CD4-positive, alpha-beta T cell treated with Interleukin-6 for 4 hours (primary cell): ENCODE data around the gene CACNG6.

ENCODE experiments used
- DNase-seq: peaks from one replicate; pipeline ENCODE4 v3.0.0-alpha.2; 2020; ENCODE audit warnings: mixed read lengths

The CACNG6 gene

DNA sequence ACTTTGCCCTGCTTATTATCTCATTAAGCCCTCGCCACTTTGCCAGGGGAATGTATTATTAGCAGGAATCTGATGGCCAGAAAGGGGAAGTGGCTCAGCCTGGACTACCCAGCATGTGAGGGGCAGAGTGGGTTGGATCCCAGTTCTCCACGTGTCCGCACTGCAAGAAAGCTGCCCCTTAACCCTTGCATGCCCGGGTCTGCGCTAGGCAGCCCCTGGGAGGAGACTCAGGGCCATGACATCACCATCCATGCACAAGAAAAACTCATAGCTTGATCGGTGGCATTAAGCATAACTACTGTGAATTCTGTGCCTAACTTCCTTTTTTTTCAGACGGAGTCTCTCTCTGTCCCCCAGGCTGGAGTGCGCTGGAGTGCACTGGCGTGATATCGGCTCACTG is 19.8 kb upstream of the CACNG6 start:
- DNase-seq: no peak

DNA sequence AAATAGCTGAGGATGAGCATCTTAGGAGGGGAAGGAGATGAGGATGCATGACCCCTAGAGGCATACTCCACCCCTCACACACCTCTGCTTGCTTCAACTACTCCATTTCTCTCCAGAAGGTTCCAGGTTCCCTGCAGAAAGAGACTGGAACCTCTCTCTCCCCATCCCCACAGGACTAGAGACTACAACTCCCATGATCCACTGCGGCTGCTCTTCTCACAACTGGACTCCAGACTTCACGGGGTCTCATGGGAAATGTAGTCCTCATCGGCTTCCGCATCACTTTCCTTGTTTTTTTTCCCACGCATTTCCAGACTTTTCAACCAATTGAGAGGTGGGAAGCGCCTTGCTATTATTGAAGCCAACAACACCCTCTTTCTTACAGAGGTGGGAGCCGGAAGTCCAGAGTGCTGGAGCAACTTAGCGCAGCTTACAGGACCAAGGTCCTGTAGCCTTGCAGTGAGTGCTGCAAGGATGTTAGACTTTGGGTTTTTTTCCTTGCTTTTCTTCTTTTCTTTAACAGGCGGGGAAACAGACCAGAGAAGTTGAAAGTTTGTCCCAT is 13.9 kb upstream of the CACNG6 start:
- DNase-seq: peak; percentile 74

DNA sequence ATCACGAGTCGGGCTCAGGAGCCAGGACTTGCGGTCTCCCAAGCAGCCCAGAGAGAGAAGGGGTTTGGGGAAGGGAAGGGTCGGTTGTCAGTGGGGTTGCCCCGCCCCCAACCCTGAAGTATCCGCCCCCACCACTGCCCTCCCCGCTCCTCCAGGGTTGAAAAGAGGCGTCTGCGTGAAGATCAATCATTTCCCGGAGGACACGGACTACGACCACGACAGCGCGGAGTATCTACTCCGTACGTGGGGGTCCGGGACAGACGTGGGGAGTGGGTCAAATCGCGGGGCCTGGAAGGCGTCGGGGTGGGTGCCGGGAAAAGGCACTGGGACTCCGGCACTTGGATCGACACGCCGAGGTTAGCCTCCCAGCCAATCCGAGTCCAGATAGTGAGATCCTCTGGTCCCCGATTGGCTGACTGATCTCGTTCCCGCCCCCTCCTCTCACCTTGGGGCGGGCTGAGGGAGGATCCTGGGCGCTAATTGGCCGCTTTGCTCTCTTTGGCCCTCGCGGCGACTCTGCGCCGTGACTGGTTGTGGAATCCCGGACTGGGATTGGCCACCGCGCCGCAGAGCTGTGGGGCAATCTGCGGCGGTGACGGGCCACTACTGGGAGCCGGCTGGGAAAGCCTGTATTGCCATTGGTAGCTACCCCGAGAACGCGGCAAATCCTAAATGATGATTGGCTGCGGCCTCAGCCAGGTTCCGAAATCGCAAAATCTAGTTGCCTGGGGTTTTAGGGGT is 13.3 kb upstream of the CACNG6 start:
- DNase-seq: peak; percentile 34

DNA sequence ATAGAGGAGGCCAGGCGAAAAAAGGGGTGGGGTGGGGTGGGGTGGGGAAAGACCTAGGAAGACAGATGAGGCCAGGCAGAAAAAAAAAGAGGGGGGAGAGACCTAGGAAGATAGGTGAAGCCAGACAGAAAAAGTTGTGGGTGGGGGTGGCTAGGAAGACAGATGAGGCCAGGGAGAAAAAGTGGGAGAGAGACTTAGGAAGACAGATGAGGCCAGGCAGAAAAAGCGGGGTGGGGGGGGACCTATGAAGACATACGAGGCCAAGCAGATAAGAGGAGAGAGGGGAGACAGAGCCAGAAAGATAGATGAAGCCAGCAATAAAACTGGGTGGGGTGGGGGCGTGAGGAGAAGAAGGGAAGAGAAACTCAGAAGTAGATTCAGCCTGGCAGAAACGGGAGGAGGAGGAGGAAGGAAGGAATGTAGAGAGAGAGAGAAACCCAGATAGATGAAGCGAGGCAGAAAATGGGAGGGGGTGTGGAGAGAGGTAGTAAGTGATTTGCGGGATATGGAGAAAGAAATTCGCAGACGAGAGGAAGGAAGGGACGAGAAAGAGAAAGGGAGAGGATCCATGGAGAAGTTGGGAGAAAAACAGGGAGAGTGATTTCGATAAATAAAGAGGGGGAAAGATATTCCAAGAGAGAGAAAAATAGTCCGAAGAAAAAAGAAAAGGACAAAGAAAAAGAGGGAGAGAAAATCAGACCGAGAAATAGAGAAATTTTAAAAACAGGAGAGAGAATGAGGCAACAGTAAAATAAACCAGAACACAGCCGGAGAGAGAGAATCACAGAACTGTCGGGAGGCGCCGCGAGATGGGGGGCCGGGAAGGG is 12.2 kb upstream of the CACNG6 start:
- DNase-seq: no peak

DNA sequence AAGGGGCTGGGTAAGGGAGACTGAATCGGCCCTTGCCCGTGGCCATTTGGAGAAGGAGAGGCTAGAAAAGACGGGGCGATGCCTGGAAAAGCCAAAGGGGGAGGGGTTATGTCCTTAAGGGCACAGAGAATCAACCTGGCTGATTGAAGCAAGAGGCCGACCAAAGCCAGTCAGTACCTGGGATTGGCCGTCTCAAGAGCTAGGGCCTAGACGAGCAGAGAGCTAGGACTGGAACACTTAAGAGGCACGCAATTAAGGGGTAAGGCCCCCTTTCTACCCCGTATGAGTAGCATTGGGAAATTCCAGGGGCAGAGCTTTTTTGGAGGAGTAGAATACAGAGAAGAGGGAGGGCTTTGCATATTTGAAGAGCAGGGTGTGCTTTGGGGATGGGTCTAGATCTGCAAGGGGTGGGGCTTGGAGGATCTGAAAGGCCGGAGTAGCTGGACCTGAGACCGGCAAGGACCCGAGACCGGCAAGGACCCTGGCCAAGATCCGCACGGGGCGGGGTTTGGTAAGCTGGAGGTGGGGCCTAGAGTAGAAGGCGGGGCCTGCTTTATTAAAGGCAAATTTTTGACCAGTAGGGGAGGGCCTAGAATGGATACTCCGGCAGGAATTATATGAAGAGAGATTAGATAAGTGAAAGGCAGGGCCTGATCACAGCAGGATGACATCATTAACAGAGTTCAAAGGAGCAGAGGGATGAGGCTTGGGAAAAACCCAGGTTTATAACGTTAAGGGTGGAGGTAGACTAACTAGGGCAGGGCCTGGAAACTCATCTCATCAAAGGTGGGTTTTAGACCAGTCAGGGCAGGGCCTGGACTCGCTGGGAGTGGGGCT is 10.7 kb upstream of the CACNG6 start:
- DNase-seq: no peak

DNA sequence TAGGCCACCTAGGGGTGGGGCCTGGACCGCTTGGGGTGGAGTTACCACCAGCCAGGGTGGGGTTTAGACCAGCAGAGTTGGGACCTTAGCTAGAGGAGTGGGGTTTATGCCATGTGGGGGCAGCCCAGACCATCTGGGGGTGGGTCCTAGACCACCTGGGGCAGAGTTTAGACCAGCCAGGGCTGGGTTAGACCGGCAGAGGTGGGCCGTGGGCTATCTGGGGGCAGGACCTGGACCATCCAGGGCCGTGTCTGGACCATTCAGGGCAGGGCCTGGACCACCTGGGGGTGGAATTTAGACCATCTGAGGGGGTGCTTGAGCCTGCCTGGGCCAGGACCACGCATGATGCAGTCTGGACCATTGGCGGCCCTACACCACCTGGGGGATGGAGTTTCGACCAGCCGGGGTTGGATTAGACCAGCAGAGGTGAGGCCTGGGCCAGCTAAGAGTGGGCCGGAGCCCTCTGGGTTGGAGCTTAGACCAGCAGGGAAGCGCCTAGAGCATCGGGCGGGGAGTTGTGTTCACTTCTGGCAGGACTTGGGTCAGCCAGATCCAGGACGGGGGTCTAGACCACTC is 10.0 kb upstream of the CACNG6 start:
- DNase-seq: no peak

DNA sequence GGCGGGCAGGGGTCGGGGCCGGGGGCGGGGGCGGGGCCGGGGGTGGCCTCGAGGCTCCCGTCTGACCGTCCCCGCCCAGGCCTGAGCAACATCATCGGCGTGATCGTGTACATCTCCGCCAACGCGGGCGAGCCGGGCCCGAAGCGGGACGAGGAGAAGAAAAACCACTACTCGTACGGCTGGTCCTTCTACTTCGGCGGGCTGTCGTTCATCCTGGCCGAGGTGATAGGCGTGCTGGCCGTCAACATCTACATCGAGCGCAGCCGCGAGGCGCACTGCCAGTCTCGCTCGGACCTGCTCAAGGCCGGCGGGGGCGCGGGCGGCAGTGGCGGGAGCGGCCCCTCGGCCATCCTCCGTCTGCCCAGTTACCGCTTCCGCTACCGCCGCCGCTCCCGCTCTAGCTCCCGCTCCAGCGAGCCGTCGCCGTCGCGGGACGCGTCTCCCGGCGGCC is 9.4 kb upstream of the CACNG6 start:
- no peak for DNase-seq

DNA sequence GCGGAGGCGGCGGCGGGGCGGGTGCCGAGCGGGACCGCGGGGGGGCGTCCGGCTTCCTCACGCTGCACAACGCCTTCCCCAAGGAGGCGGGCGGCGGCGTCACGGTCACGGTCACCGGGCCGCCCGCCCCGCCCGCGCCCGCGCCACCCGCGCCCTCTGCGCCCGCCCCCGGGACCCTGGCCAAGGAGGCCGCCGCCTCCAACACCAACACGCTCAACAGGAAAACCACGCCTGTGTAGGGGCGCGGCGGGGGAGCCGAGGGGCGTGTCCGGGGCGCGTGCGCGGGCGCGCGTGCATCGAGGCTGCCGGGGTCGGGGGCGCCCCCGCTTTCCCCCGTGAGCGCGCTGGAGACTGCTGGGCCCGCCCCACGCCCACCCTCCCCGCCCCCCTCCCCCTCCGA is 8.8 kb upstream of the CACNG6 start:
- peak; percentile 13 for DNase-seq

DNA sequence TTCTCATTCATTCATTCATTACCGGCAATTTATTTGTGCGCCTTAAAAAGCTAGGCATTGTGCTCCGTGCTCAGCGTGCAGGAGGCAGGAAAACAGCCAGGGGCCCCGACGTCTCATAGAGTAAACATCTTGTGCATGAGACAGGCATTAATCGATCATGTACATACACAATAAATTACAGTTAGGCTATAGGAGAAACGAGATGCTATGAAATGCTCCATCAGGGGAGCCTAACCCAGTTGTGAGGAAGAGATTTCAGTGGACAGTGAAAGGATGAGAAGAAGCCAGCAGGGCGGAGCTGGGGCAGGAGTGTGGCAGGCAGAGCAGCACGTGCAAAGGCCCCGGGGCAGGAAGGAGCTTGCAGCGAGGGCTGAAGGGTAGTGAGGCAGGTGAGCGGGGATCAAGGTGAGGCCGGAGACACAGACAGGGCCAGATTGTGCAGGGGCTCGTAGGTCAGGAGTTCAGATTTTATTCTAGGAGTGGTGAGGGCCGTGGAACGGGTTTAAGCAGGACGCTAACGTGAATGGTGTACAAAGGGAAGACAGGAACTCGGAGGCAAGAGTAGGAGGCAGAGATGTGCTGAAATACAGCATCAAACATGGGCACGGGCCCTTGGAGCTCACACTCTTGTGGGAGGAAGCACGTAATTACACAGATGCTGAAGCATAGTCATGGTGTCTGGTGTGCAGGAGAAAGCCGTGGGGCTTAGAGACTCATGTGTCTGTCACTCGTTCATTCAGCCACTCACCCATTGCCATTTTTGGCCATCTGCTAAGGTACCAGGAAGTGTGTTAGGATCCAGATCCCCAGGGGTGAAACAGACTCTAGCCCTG is 7.8 kb upstream of the CACNG6 start:
- no peak for DNase-seq

DNA sequence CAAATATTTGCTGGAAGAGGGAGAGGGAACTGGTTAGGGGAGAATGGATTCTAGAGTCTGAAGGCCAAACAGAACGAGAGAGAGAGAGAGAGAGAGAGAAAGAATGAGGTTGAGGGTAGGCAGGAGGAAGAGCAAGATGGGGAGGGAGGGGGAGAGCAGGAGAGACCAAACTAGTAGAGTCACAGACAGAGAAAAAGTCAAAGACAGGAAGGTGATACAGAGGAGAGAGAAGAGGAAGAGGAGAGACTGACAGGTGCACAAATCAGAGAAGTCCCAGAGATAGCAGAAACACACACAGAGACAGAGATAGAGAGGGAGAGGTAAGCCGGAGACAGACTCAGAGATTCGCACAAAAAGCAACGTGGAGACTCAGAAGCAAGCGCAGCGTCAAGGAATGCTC is 5.6 kb upstream of the CACNG6 start:
- DNase-seq: no peak

DNA sequence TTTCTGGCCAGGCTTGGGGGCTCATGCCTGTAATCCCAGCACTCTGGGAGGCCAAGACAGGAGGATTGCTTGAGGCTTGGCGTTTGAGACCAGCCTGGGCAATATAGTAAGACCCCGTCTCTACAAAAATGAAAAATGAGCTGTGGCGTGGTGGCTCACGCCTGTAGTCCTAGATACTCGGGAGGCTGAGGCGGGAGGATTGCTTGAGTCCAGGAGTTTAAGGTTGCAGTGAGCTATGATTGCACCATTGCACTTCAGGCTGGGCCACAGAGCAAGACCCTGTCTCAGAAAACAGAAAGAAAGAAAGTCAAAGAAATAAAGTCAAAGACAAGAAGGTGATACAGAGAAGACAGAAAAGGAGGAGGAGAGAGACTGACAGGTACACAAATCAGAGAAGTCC is 2.5 kb upstream of the CACNG6 start:
- DNase-seq: no peak

DNA sequence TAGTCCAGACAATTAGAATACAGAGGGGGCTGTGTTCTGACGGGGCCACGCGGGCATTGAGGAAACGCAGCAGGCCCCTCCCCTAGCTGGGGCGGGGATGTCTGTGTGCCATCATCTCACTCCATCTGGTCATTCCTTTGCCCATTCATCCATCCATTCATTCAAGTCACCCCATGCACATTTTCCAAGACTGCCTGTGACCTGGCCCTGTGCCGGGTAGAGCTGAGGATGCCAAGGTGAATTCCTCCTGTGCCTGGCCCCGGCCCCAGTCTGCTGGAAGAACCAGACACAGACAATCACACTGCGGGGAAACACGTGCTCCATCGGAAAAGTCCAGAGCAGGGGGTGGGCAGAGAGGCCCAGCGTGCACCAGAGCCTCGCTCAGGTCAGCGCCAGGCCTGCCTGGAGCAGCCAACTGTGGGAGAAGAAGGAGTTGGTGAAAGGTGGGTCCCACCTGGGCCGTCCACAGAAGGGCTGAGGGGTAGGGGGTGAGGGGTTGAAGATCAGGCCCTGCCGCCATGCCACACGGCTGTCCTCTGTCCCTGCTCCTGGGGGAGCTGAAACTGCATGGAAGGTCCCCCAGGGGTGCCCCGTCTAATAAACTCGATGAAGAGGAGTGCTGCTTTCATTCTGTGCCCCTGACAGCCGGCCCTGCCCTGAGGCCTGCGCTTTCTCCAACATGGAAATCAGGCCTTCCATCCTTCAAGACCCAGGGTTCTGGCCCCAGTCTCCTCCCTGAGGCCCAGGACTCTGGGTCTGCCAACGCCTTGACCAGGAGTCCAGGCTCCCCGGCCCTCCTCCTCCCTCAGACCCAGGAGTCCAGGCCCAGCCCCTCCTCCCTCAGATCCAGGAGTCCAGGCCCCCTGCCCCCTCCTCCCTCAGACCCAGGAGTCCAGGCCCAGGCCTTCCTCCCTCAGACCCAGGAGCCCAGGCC is 1.6 kb upstream of the CACNG6 start:
- DNase-seq: no peak

DNA sequence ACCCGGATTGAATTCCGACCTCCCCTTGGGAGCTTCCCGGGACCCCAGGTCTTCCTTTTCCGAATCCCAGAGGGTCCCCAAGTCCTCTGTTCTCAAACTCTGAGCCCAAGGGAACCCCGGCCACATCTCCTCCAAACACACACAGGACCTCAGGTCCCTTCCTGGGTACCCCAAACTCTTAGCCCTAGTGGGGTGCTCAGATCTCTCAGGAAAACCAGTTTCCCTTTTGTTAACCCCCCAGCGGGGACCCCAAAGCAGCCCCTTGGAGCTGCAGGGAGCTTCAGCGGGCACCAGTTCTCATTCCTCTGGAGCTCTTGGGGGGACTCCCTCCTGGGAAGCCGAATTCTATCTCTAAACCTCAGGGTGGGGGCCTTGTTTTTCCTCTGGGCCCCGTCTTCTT is 774 bp downstream of the CACNG6 start:
- DNase-seq: no peak

DNA sequence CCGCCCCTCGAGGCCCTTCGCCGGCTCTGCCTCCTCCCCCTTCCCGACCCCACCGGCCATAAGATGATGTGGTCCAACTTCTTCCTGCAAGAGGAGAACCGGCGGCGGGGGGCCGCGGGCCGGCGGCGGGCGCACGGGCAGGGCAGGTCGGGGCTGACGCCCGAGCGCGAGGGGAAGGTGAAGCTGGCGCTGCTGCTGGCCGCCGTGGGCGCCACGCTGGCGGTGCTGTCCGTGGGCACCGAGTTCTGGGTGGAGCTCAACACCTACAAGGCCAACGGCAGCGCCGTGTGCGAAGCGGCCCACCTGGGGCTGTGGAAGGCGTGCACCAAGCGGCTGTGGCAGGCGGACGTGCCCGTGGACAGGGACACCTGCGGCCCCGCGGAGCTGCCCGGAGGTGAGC is 1.4 kb downstream of the CACNG6 start:
- no peak for DNase-seq

DNA sequence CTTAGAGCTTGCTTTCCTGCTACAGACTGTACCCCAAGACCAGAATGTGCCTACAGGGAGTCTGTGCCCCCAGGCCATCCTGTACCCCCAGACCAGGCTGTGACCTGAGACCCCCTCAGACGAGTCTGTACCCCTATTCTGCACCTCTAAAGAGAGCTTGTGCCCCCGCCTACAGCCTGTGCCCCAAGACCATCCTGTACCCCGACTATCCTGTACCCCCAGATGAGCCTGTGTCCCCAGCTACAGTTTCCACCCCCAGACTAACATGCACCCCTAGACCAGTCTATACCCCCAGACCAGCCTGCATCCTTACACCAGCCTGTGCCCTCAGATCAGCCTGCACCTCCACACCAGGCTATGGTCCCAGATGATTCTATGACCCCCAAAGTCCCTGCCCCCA is 2.0 kb downstream of the CACNG6 start:
- no peak for DNase-seq

DNA sequence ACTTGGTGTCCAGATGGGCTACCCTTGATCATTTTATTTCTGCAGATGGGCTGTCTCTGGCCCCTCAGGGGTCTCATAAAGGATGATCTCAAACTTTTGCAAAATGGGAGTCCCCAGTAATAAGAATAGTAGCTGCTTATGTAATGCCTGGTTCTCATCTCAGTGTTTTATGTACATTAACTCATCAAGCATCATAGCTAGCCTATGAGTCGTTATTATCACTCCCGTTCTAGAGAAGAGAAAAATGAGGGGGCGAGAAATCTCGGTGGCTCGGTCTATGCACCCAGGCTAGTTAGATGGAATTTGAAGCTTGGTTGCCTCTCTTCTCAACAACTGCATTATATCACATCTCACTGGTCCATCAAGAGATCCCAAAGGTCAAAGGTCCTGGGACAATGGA is 3.4 kb downstream of the CACNG6 start:
- no peak for DNase-seq

DNA sequence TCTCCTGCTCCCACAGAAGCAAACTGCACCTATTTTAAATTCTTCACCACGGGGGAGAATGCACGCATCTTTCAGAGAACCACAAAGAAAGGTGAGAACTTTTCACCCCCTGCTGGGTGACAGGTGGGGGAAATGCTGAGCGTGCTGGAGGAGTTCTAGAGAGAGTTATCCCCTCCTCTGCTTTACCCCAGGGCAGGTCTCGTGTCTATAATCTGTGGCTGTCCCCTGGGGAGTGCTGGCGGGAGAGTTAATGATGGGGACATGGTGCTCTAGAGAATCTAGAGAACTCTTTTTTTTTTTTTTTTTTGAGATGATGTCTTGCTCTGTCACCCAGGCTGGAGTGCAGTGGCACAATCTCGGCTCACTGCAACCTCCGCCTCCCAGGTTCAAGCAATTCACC is 6.8 kb downstream of the CACNG6 start:
- no peak for DNase-seq

DNA sequence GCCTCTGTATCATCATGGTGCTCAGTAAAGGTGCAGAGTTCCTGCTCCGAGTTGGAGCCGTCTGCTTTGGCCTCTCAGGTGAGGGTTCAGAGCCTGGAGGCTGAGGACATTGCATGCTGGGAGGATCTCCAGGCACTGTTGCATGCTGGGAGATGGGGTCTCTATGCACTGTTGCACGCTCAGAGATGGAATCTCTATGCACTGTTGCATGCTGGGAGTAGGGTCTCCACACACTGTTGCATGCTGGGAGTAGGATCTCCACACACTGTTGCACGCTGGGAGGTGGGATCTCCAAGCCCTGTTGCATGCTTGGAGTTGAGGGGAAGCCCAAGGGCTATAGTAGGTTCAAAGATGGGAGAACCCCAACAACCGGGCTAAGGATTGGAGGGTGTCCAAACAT is 8.3 kb downstream of the CACNG6 start:
- DNase-seq: no peak

DNA sequence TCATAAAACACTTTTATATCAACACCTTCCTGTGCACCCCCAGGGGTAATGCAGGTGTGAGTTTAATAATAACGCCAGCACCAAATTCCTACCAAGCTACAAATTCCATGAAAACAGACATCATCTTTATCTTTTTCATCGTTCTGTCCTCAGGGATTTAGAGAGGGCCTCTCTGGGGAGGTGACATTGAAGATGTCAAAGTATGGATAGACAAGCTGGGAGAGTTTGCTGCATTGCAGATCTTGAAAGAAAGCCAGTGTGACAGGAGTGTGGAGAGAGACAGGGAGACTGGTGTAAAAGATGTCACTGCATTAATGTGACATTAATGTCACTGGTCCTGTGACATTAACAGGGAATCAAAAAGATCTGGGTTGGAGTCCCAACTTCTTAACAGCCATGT is 10.1 kb downstream of the CACNG6 start:
- DNase-seq: no peak

DNA sequence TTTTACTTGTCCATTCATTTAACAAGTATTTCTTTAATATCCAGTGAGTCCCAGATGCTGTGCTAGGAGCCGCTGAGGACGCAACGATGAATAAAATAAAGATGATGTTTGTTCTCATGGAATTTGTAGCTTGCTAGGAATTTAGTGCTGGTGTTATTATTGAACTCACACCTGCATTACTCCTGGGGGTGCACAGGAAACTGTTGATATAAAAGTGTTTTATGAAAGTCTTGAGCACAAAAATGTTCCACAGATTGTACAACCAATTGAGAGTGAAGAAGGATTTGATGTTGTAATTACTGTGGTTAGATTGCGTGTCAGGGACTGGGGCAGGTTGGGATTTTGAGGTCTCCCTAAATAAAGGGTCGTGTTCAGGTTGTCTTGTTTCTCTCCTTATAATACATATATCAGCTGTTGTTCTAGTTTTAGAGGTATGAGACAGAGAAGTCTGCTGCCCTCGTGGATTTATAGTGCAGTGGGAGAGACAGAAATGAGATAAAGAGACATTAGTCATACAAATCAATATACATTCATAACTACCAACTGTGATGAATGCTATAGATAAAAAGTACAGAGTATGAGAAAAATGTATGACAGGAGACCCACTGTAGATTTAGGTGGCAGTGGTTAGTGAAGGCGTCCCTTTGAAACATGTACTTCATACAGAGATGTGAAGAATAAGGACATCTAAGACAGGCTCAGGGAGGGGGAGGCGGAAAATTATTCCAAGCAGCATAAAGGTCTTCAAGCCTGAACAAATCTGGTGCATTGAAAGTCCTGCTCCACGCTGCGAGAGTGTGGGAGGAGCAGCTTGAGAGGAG is 11.3 kb downstream of the CACNG6 start:
- DNase-seq: no peak
